ENCODE measurements around the gene ST3GAL3.

GRCh38 chr1:43797891-43798290, 90.6 kb downstream of the ST3GAL3 start:
- TF ChIP-seq POLR2AphosphoS5 (IDR thresholded peaks at IDR 0.05; ENCODE audit: low read depth, low read length), result no peak
- no peak for TF ChIP-seq SIN3A (IDR thresholded peaks at IDR 0.05; ENCODE audit: borderline replicate concordance, insufficient read depth, low read length)

All from PFSK-1 (cell line).